ENCODE measurements around the gene MUC20.
"Not testable (repeated sequence)": the region's sequence is repeated elsewhere in the genome, so short reads cannot be mapped to it uniquely, and the experiment has no call there.

The MUC20 gene

GRCh38 chr3:195693428-195694216, 27.2 kb upstream of the MUC20 start:
- DNase-seq (ENCODE audit: low read depth, low spot score): no peak

GRCh38 chr3:195694217-195695076, 26.3 kb upstream of the MUC20 start:
- DNase-seq (ENCODE audit: low read depth, low spot score): not testable (repeated sequence)

- no peak for DNase-seq (ENCODE audit: low read depth, low spot score)
These were observed 24.0 kb upstream of the MUC20 start for GRCh38 chr3:195696632-195697278.

GRCh38 chr3:195697582-195698324, 23.0 kb upstream of the MUC20 start:
- DNase-seq (ENCODE audit: low read depth, low spot score): peak; percentile 100

- no peak for DNase-seq (ENCODE audit: low read depth, low spot score)
These were observed 22.5 kb upstream of the MUC20 start for GRCh38 chr3:195698325-195698646.

GRCh38 chr3:195698647-195699387, 22.0 kb upstream of the MUC20 start:
- DNase-seq (ENCODE audit: low read depth, low spot score): peak; percentile 95

- DNase-seq (ENCODE audit: low read depth, low spot score): no peak
These were observed 21.4 kb upstream of the MUC20 start for GRCh38 chr3:195699388-195699771.

- DNase-seq (ENCODE audit: low read depth, low spot score): no peak
These were observed 20.9 kb upstream of the MUC20 start for GRCh38 chr3:195699860-195700259.

GRCh38 chr3:195700319-195700718, 20.5 kb upstream of the MUC20 start:
- DNase-seq (ENCODE audit: low read depth, low spot score): no peak

GRCh38 chr3:195701042-195701915, 19.5 kb upstream of the MUC20 start:
- DNase-seq (ENCODE audit: low read depth, low spot score): no peak

GRCh38 chr3:195703776-195704175, 17.0 kb upstream of the MUC20 start:
- DNase-seq (ENCODE audit: low read depth, low spot score): no peak

GRCh38 chr3:195704433-195704999, 16.3 kb upstream of the MUC20 start:
- DNase-seq (ENCODE audit: low read depth, low spot score): no peak

GRCh38 chr3:195705081-195705991, 15.4 kb upstream of the MUC20 start:
- DNase-seq (ENCODE audit: low read depth, low spot score): no peak

GRCh38 chr3:195708061-195708460, 12.7 kb upstream of the MUC20 start:
- no peak for DNase-seq (ENCODE audit: low read depth, low spot score)

GRCh38 chr3:195708626-195709481, 11.9 kb upstream of the MUC20 start:
- DNase-seq (ENCODE audit: low read depth, low spot score): no peak

- no peak for DNase-seq (ENCODE audit: low read depth, low spot score)
These were observed 11.1 kb upstream of the MUC20 start for GRCh38 chr3:195709676-195710085.

GRCh38 chr3:195710126-195710905, 10.5 kb upstream of the MUC20 start:
- DNase-seq (ENCODE audit: low read depth, low spot score): not testable (repeated sequence)

Data from smooth muscle cell of the brain vasculature (primary cell).